ENCODE measurements around the gene ERBB4.

Gene ERBB4

GRCh38 chr2:212538305-212539071 lies at the start of gene ERBB4:
TSS of gene ERBB4 (minus strand) at chr2:212538802. CDS start at chr2:212538530, 272 bp downstream.
- Histone ChIP-seq H3F3A (ENCODE audit: insufficient read depth, low read length) (no peaks in the 10 kb centered on the region), H3K27me3 (replicated peaks; ENCODE audit: insufficient read depth, low read length) (no peaks in the 10 kb centered on the region), H3K36me3 (replicated peaks; ENCODE audit: insufficient read depth, low read length) (no peaks in the 10 kb centered on the region), H2AFZ (ENCODE audit: low read length) (peak within 1 kb of the TSS; percentile 76), H3K4me3 (ENCODE audit: low read length) (peak within 1 kb of the TSS; percentile 56), H3K79me2 (ENCODE audit: low read length) (no peaks in the 10 kb centered on the region), H3K4me2 (ENCODE audit: low read depth, low read length) (peak within 1 kb of the TSS; percentile 89), H3K9me2 (replicated peaks; ENCODE audit: insufficient read depth, low read length) (no peaks in the 10 kb centered on the region), H3K4me1 (ENCODE audit: low read length) (no peaks in the 10 kb centered on the region), H3K27ac (ENCODE audit: low read length) (no peak within 1 kb of the TSS), H3K9ac (ENCODE audit: low read length) (no peak within 1 kb of the TSS), H3K9me3 (replicated peaks; ENCODE audit: insufficient read depth, low read length) (no peaks in the 10 kb centered on the region), H4K20me1 (ENCODE audit: insufficient read depth, low read length) (no peaks in the 10 kb centered on the region)
- TF ChIP-seq EZH2 (optimal IDR thresholded peaks at IDR 0.05; ENCODE audit: low read depth, low read length) (no peak), CTCF (IDR thresholded peaks at IDR 0.05; ENCODE audit: low read length) (no peak), EZH2phosphoT487 (IDR thresholded peaks at IDR 0.05; ENCODE audit: low read length) (no peak)
- DNase-seq = no peak

GRCh38 chr2:212580117-212580516 lies 41.5 kb upstream of the ERBB4 start:
- no peaks in the 10 kb centered on the region for H3K36me3 ChIP-seq (replicated peaks; ENCODE audit: insufficient read depth, low read length)
- no peak overlapping the region for H2AFZ ChIP-seq (ENCODE audit: low read length)
- H3F3A ChIP-seq (ENCODE audit: insufficient read depth, low read length) = no peaks in the 10 kb centered on the region
- no peaks in the 10 kb centered on the region for H4K20me1 ChIP-seq (ENCODE audit: insufficient read depth, low read length)
- no peaks in the 10 kb centered on the region for H3K9me3 ChIP-seq (replicated peaks; ENCODE audit: insufficient read depth, low read length)
- H3K9me2 ChIP-seq (replicated peaks; ENCODE audit: insufficient read depth, low read length) = no peaks in the 10 kb centered on the region
- H3K79me2 ChIP-seq (ENCODE audit: low read length) = no peaks in the 10 kb centered on the region
- H3K4me3 ChIP-seq (ENCODE audit: low read length) = no peak overlapping the region
- TF ChIP-seq CTCF (IDR thresholded peaks at IDR 0.05; ENCODE audit: low read length) (no peak), EZH2phosphoT487 (IDR thresholded peaks at IDR 0.05; ENCODE audit: low read length) (no peak), EZH2 (optimal IDR thresholded peaks at IDR 0.05; ENCODE audit: low read depth, low read length) (no peak)
- H3K27me3 ChIP-seq (replicated peaks; ENCODE audit: insufficient read depth, low read length) = no peaks in the 10 kb centered on the region
- no peak for DNase-seq
- H3K9ac ChIP-seq (ENCODE audit: low read length) = no peak overlapping the region
- no peak overlapping the region for H3K27ac ChIP-seq (ENCODE audit: low read length)
- H3K4me1 ChIP-seq (ENCODE audit: low read length) = no peaks in the 10 kb centered on the region
- H3K4me2 ChIP-seq (ENCODE audit: low read depth, low read length) = no peak overlapping the region

- Histone ChIP-seq H3K4me3 (ENCODE audit: low read length) (no peak overlapping the region), H3K79me2 (ENCODE audit: low read length) (no peaks in the 10 kb centered on the region), H3K9me2 (replicated peaks; ENCODE audit: insufficient read depth, low read length) (no peaks in the 10 kb centered on the region), H3K9me3 (replicated peaks; ENCODE audit: insufficient read depth, low read length) (no peaks in the 10 kb centered on the region), H2AFZ (ENCODE audit: low read length) (no peak overlapping the region), H3K4me1 (ENCODE audit: low read length) (no peaks in the 10 kb centered on the region), H3K27me3 (replicated peaks; ENCODE audit: insufficient read depth, low read length) (no peaks in the 10 kb centered on the region), H4K20me1 (ENCODE audit: insufficient read depth, low read length) (no peaks in the 10 kb centered on the region), H3K36me3 (replicated peaks; ENCODE audit: insufficient read depth, low read length) (no peaks in the 10 kb centered on the region), H3K4me2 (ENCODE audit: low read depth, low read length) (no peak overlapping the region), H3K9ac (ENCODE audit: low read length) (no peak overlapping the region), H3K27ac (ENCODE audit: low read length) (no peak overlapping the region), H3F3A (ENCODE audit: insufficient read depth, low read length) (no peaks in the 10 kb centered on the region)
- no peak for DNase-seq
- TF ChIP-seq CTCF (IDR thresholded peaks at IDR 0.05; ENCODE audit: low read length) = no peak
- no peak for TF ChIP-seq EZH2 (optimal IDR thresholded peaks at IDR 0.05; ENCODE audit: low read depth, low read length)
- no peak for TF ChIP-seq EZH2phosphoT487 (IDR thresholded peaks at IDR 0.05; ENCODE audit: low read length)
Measured at GRCh38 chr2:212556296-212556695, 17.7 kb upstream of the ERBB4 start.

Data from MM.1S (cell line).